IPS DF 19.7 (cell line): ENCODE measurements around the gene SLC6A9.

Experiments
- DNase-seq: peaks from one replicate; pipeline ENCODE4 v3.0.0-alpha.2; 2013; ENCODE audit warnings: low read depth, low spot score

The SLC6A9 gene

GRCh38 chr1:44029260-44029910, 1.9 kb downstream of the SLC6A9 start:
- no peak for DNase-seq

GRCh38 chr1:44027320-44027719, 3.9 kb downstream of the SLC6A9 start:
- no peak for DNase-seq

GRCh38 chr1:44025816-44026215, 5.4 kb downstream of the SLC6A9 start:
- no peak for DNase-seq

GRCh38 chr1:44024903-44025525, 6.2 kb downstream of the SLC6A9 start:
- no peak for DNase-seq

GRCh38 chr1:44024031-44024902, 7.0 kb downstream of the SLC6A9 start:
- no peak for DNase-seq

- no peak for DNase-seq
Measured at GRCh38 chr1:44021581-44022321, 9.5 kb downstream of the SLC6A9 start.

GRCh38 chr1:44021156-44021555, 10.1 kb downstream of the SLC6A9 start:
- DNase-seq = no peak

GRCh38 chr1:44020464-44020863, 10.8 kb downstream of the SLC6A9 start:
- DNase-seq = no peak

- DNase-seq = no peak
Measured at GRCh38 chr1:44019466-44019948, 11.8 kb downstream of the SLC6A9 start.

GRCh38 chr1:44016890-44017400, 14.3 kb downstream of the SLC6A9 start:
- DNase-seq = no peak

GRCh38 chr1:44016041-44016889, 15.0 kb downstream of the SLC6A9 start:
- DNase-seq = no peak

GRCh38 chr1:44015206-44015605, 16.1 kb downstream of the SLC6A9 start:
- no peak for DNase-seq

GRCh38 chr1:44014365-44015104, 16.7 kb downstream of the SLC6A9 start:
- no peak for DNase-seq

- DNase-seq = no peak
Measured at GRCh38 chr1:44013949-44014348, 17.3 kb downstream of the SLC6A9 start.

GRCh38 chr1:44012941-44013609, 18.2 kb downstream of the SLC6A9 start:
- no peak for DNase-seq

GRCh38 chr1:44012404-44012803, 18.9 kb downstream of the SLC6A9 start:
- no peak for DNase-seq

GRCh38 chr1:44010935-44011471, 20.3 kb downstream of the SLC6A9 start:
- DNase-seq = no peak

- no peak for DNase-seq
Measured at GRCh38 chr1:44008259-44008658, 23.0 kb downstream of the SLC6A9 start.

GRCh38 chr1:44002606-44003157, 28.6 kb downstream of the SLC6A9 start:
- no peak for DNase-seq
